Stomach smooth muscle (tissue), 2 donors: ENCODE measurements around the gene NBEA.

ENCODE experiments used
- H3K27ac ChIP-seq: one replicate; pipeline ENCODE4 v1.7.0; 2013; ENCODE audit warnings: mild to moderate bottlenecking, low read length, inconsistent platforms
- H3K27me3 ChIP-seq, 2 donors: one replicate each; pipeline ENCODE4 v1.7.0; 2013; ENCODE audit warnings: low read length in 2 of 2; ENCODE audit not compliant: insufficient read depth in 2 of 2, control insufficient read depth in 1 of 2
- H3K36me3 ChIP-seq, 2 donors: one replicate each; pipeline ENCODE4 v1.7.0; 2013; ENCODE audit warnings: low read length in 2 of 2; ENCODE audit not compliant: control insufficient read depth in 2 of 2, insufficient read depth in 2 of 2
- H3K4me1 ChIP-seq: one replicate; pipeline ENCODE4 v1.7.0; 2013; ENCODE audit warnings: low read length; ENCODE audit not compliant: control insufficient read depth, insufficient read depth
- H3K4me3 ChIP-seq, 2 donors: one replicate each; pipeline ENCODE4 v1.7.0; 2013; ENCODE audit warnings: low read length in 2 of 2
- H3K9ac ChIP-seq, 2 donors: one replicate each; pipeline ENCODE4 v1.7.0; 2013; ENCODE audit warnings: low read length in 2 of 2, mild to moderate bottlenecking in 1 of 2
- H3K9me3 ChIP-seq, 2 donors: one replicate each; pipeline ENCODE4 v1.7.0; 2013; ENCODE audit warnings: low read length in 2 of 2; ENCODE audit not compliant: control insufficient read depth in 2 of 2
- donor health status: healthy.
- donor health status: Pancreatic carcinoma.

NBEA gene

GRCh38 chr13:35474496-35475211, 532.6 kb downstream of the NBEA start:
- Histone ChIP-seq H3K9me3 (no peaks in the 10 kb centered on the region), H3K9ac (no peak overlapping the region), H3K4me3 (peak overlapping the region; percentile 21 to 61), H3K36me3 (no peaks in the 10 kb centered on the region), H3K27me3 (no peaks in the 10 kb centered on the region), H3K4me1 (no peaks in the 10 kb centered on the region), H3K27ac (no peak overlapping the region)

GRCh38 chr13:35475212-35475959, 533.3 kb downstream of the NBEA start:
- Histone ChIP-seq H3K27ac (no peak overlapping the region), H3K4me1 (no peaks in the 10 kb centered on the region), H3K9ac (peak overlapping the region in 1 of 2 donors; percentile 9), H3K36me3 (no peaks in the 10 kb centered on the region), H3K27me3 (no peaks in the 10 kb centered on the region), H3K4me3 (peak overlapping the region; percentile 40 to 61), H3K9me3 (no peaks in the 10 kb centered on the region)

GRCh38 chr13:35475960-35476943, 534.2 kb downstream of the NBEA start, which contains the start of gene MAB21L1:
Gene MAB21L1, minus strand, starts transcription at chr13:35476689. Its CDS starts 551 bp downstream, at chr13:35476138.
- Histone ChIP-seq H3K4me3 (peak within 1 kb of the TSS; percentile 40 to 61), H3K9me3 (no peaks in the 10 kb centered on the region), H3K36me3 (no peaks in the 10 kb centered on the region), H3K9ac (peak within 1 kb of the TSS in 1 of 2 donors; percentile 9), H3K4me1 (no peaks in the 10 kb centered on the region), H3K27me3 (no peaks in the 10 kb centered on the region), H3K27ac (no peak within 1 kb of the TSS)

GRCh38 chr13:35477386-35477946, 535.4 kb downstream of the NBEA start:
- no peak overlapping the region for H3K27ac ChIP-seq
- H3K4me1 ChIP-seq = no peaks in the 10 kb centered on the region
- H3K27me3 ChIP-seq = no peaks in the 10 kb centered on the region
- no peak overlapping the region for H3K4me3 ChIP-seq
- no peak overlapping the region for H3K9ac ChIP-seq
- no peaks in the 10 kb centered on the region for H3K36me3 ChIP-seq
- no peaks in the 10 kb centered on the region for H3K9me3 ChIP-seq

GRCh38 chr13:35478271-35479037, 536.4 kb downstream of the NBEA start:
- Histone ChIP-seq H3K27ac (no peak overlapping the region), H3K4me1 (no peaks in the 10 kb centered on the region), H3K4me3 (no peak overlapping the region), H3K36me3 (no peaks in the 10 kb centered on the region), H3K9me3 (no peaks in the 10 kb centered on the region), H3K27me3 (no peaks in the 10 kb centered on the region), H3K9ac (no peak overlapping the region)

- Histone ChIP-seq H3K27ac (no peak overlapping the region), H3K27me3 (no peaks in the 10 kb centered on the region), H3K4me3 (no peak overlapping the region), H3K36me3 (no peaks in the 10 kb centered on the region), H3K9ac (no peak overlapping the region), H3K4me1 (no peaks in the 10 kb centered on the region), H3K9me3 (no peaks in the 10 kb centered on the region)
Measured at GRCh38 chr13:35479038-35479492, 537.0 kb downstream of the NBEA start.

GRCh38 chr13:35479706-35480105, 537.6 kb downstream of the NBEA start:
- Histone ChIP-seq H3K27me3 (no peaks in the 10 kb centered on the region), H3K4me1 (no peaks in the 10 kb centered on the region), H3K27ac (no peak overlapping the region), H3K9me3 (no peaks in the 10 kb centered on the region), H3K36me3 (no peaks in the 10 kb centered on the region), H3K9ac (no peak overlapping the region), H3K4me3 (no peak overlapping the region)

GRCh38 chr13:35480346-35480745, 538.3 kb downstream of the NBEA start:
- Histone ChIP-seq H3K36me3 (no peaks in the 10 kb centered on the region), H3K9ac (no peak overlapping the region), H3K4me3 (no peak overlapping the region), H3K27me3 (no peaks in the 10 kb centered on the region), H3K9me3 (no peaks in the 10 kb centered on the region), H3K4me1 (no peaks in the 10 kb centered on the region), H3K27ac (no peak overlapping the region)

GRCh38 chr13:35481777-35482176, 539.7 kb downstream of the NBEA start:
- Histone ChIP-seq H3K27me3 (no peaks in the 10 kb centered on the region), H3K9ac (no peak overlapping the region), H3K36me3 (no peaks in the 10 kb centered on the region), H3K4me1 (no peaks in the 10 kb centered on the region), H3K4me3 (no peak overlapping the region), H3K9me3 (no peaks in the 10 kb centered on the region), H3K27ac (no peak overlapping the region)
